Measurements from ENCODE around the gene PSMD7. TPM values are rescaled to one million over a fixed set of nuclear protein-coding genes. Genes with fewer than 3 reads are reported as not detected.

Gene PSMD7
- polyA plus RNA-seq = 89.1 and 112 TPM in 2 replicates
- polyA minus RNA-seq = 59.2 and 73.2 TPM in 2 replicates

GRCh38 chr16:74296432-74297144 lies at the start of gene PSMD7:
Gene PSMD7, plus strand, starts transcription at chr16:74296814. Its CDS starts 101 bp downstream, at chr16:74296915.
- no peaks in the 10 kb centered on the region for H3K9me2 ChIP-seq (ENCODE audit: insufficient read depth, low read length)
- H3K4me3 ChIP-seq (ENCODE audit: low read length) = peak within 1 kb of the TSS; percentile 80
- H3K9me3 ChIP-seq (ENCODE audit: low read length) = no peaks in the 10 kb centered on the region
- H3F3A ChIP-seq (ENCODE audit: insufficient read depth, low read length, poor library complexity, severe bottlenecking) = peaks cover 3% of the 10 kb centered on the region
- H3K27ac ChIP-seq (ENCODE audit: low read length) = peak within 1 kb of the TSS; percentile 82
- peak within 1 kb of the TSS; percentile 99 for H3K4me2 ChIP-seq (ENCODE audit: low read length)
- TF ChIP-seq POLR2AphosphoS5 (IDR thresholded peaks at IDR 0.05) = peak; percentile 98
- peak; percentile 61 for TF ChIP-seq TAF1 (IDR thresholded peaks at IDR 0.05; ENCODE audit: low read depth)
- TF ChIP-seq MXI1 (conservative IDR thresholded peaks at IDR 0.05; ENCODE audit: poor library complexity, severe bottlenecking) = peak; percentile 93
- TF ChIP-seq EZH2 (IDR thresholded peaks at IDR 0.05; ENCODE audit: borderline replicate concordance, insufficient read depth, low read length, poor library complexity, severe bottlenecking) = no peak
- peak; percentile 48 for TF ChIP-seq REST (IDR thresholded peaks at IDR 0.05; ENCODE audit: borderline replicate concordance)
- TF ChIP-seq EP300 (conservative IDR thresholded peaks at IDR 0.05; ENCODE audit: poor library complexity, severe bottlenecking) = peak; percentile 48
- TF ChIP-seq SMC3 (conservative IDR thresholded peaks at IDR 0.05; ENCODE audit: poor library complexity) = no peak
- peak; percentile 41 for TF ChIP-seq RAD21 (conservative IDR thresholded peaks at IDR 0.05)
- peak within 1 kb of the TSS; percentile 74 for H2AFZ ChIP-seq (ENCODE audit: low read depth, low read length)
- H3K27me3 ChIP-seq (ENCODE audit: insufficient read depth, low read depth, low read length) = no peaks in the 10 kb centered on the region
- no peaks in the 10 kb centered on the region for H3K36me3 ChIP-seq (ENCODE audit: insufficient read depth, low read length)
- peak within 1 kb of the TSS; percentile 92 for H3K9ac ChIP-seq (ENCODE audit: low read length)
- H4K20me1 ChIP-seq (ENCODE audit: insufficient read depth) = no peaks in the 10 kb centered on the region
- H3K79me2 ChIP-seq (replicated peaks; ENCODE audit: insufficient read depth, low read length) = peaks cover 30% of the 10 kb centered on the region

DNA sequence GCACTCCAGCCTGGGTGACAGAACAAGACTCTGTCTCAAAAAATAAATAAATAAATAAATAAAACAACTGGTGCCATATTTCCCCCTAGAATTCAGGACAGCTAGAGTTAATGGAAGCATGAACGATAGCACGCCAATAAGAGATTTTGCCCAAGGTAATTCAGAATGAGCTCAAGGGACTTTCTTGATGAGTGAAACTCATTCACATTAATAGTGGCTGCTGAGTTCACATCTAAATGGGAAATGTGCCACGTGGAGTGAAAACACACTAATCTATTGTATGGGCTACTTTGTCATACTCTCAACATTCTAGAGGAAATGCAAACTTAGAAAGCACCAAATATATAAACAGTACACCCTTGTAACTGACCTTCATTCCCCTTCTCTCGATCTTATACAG lies 47.4 kb upstream of the PSMD7 start:
- H3K79me2 ChIP-seq (replicated peaks; ENCODE audit: insufficient read depth, low read length) = no peaks in the 10 kb centered on the region
- H4K20me1 ChIP-seq (ENCODE audit: insufficient read depth) = no peaks in the 10 kb centered on the region
- H3K36me3 ChIP-seq (ENCODE audit: insufficient read depth, low read length) = no peaks in the 10 kb centered on the region
- no peaks in the 10 kb centered on the region for H3K27me3 ChIP-seq (ENCODE audit: insufficient read depth, low read depth, low read length)
- H3F3A ChIP-seq (ENCODE audit: insufficient read depth, low read length, poor library complexity, severe bottlenecking) = no peaks in the 10 kb centered on the region
- H3K4me2 ChIP-seq (ENCODE audit: low read length) = no peak overlapping the region
- no peak overlapping the region for H2AFZ ChIP-seq (ENCODE audit: low read depth, low read length)
- TF ChIP-seq POLR2AphosphoS5 (IDR thresholded peaks at IDR 0.05) (no peak), MXI1 (conservative IDR thresholded peaks at IDR 0.05; ENCODE audit: poor library complexity, severe bottlenecking) (no peak), CTCF (IDR thresholded peaks at IDR 0.05; ENCODE audit: poor library complexity, severe bottlenecking) (no peak), TAF1 (IDR thresholded peaks at IDR 0.05; ENCODE audit: low read depth) (no peak), REST (IDR thresholded peaks at IDR 0.05; ENCODE audit: borderline replicate concordance) (no peak), SMC3 (conservative IDR thresholded peaks at IDR 0.05; ENCODE audit: poor library complexity) (no peak), EZH2 (IDR thresholded peaks at IDR 0.05; ENCODE audit: borderline replicate concordance, insufficient read depth, low read length, poor library complexity, severe bottlenecking) (no peak), EP300 (conservative IDR thresholded peaks at IDR 0.05; ENCODE audit: poor library complexity, severe bottlenecking) (no peak), RAD21 (conservative IDR thresholded peaks at IDR 0.05) (no peak)
- H3K4me3 ChIP-seq (ENCODE audit: low read length) = no peak overlapping the region
- no peak overlapping the region for H3K27ac ChIP-seq (ENCODE audit: low read length)
- no peak overlapping the region for H3K9ac ChIP-seq (ENCODE audit: low read length)
- H3K9me2 ChIP-seq (ENCODE audit: insufficient read depth, low read length) = no peaks in the 10 kb centered on the region
- H3K9me3 ChIP-seq (ENCODE audit: low read length) = no peaks in the 10 kb centered on the region

Measured in neural cell (in vitro differentiated cells).